BJ (cell line): ENCODE data around the gene SRGAP2B. TPM values are rescaled to one million over a fixed set of nuclear protein-coding genes. Genes with fewer than 3 reads are reported as not detected.
"Not testable (repeated sequence)": the region's sequence is repeated elsewhere in the genome, so short reads cannot be mapped to it uniquely, and the experiment has no call there.

Source experiments
- CTCF ChIA-PET: fragments of 350-600 bp; formaldehyde crosslinking; extraction: SDS; loops from one replicate; lab custom pipeline; 2021; ENCODE audit warnings: antibody characterized with exemption, inconsistent platforms; lab: Yijun Ruan, JAX
- POLR2A ChIA-PET: fragments of 300-600 bp; sonication (Branson Sonifier 250); formaldehyde crosslinking; extraction: SDS; loops from one replicate; lab custom pipeline; 2021; ENCODE audit warnings: antibody characterized with exemption; lab: Charles Lee
- DNase-seq: peaks from one replicate; pipeline ENCODE4 v3.0.0-alpha.2; 2011; ENCODE audit warnings: low read depth
- H3K27me3 ChIP-seq: 2 replicates; pipeline ENCODE4 v1.6.0; 2011; ENCODE audit warnings: low read length; ENCODE audit not compliant: control insufficient read depth, insufficient read depth
- H3K36me3 ChIP-seq: 2 replicates; pipeline ENCODE4 v1.5.1; 2011; ENCODE audit warnings: low read length; ENCODE audit not compliant: control insufficient read depth, insufficient read depth
- H3K4me3 ChIP-seq: 2 replicates; pipeline ENCODE4 v1.5.1; 2011; ENCODE audit warnings: low read depth, mild to moderate bottlenecking, control low read depth, low read length
- polyA plus RNA-seq: library from polyadenylated mRNA; depleted of rRNA; stranded (reverse); fragments of >200 nt; gene quantifications from 2 replicates; pipeline ENCODE4 v1.2.3, GENCODE V29; 2011

SRGAP2B gene
- polyA plus RNA-seq, 1 experiment: 4.8 TPM

GRCh38 chr1:144935310-144935709 lies 159.8 kb downstream of the SRGAP2B start:
- POLR2A ChIA-PET, H3K36me3 ChIP-seq, CTCF ChIA-PET, DNase-seq, H3K4me3 ChIP-seq, H3K27me3 ChIP-seq: not testable (repeated sequence)

DNA sequence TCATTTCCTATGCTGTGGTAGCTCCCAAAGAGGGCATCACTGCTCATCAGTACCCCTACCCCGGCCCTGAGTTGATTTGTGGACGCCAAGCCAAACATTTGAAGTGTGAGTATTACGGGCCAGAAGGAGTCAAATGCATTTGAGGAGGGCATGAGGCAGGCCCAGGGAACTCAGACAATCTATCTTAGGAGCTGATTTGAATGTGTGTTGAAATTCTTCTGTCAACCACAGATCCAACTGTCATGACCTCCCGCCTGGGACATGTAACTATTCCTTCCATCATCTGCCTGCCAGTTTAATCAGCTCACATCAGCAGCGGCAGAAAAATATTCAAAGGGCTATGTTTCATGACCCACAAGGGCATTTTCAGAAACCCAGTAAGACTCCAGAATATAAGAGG lies 162.1 kb downstream of the SRGAP2B start:
- POLR2A ChIA-PET, CTCF ChIA-PET, H3K27me3 ChIP-seq, H3K36me3 ChIP-seq, DNase-seq, H3K4me3 ChIP-seq: not testable (repeated sequence)

DNA sequence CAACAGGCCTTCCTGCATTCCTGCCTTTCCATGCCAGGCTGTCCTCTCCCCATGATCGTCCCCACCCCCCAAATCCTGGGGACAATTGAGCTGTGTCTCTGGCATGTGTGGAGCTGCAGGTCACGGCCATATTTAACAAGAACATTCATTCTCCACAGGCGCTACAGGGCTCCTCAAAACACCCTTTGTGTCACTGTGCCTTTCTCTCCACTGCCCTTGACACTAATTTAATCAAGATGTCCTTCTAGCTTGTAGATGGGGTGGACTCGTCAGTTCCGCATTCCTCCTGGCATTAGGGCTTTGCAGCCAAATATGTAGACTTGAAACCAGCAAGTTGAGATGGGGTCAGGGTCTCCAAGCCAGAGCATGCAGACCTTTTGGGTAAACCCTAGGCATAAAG lies 163.0 kb downstream of the SRGAP2B start:
- CTCF ChIA-PET, POLR2A ChIA-PET, H3K4me3 ChIP-seq, H3K36me3 ChIP-seq, DNase-seq, H3K27me3 ChIP-seq: not testable (repeated sequence)

DNA sequence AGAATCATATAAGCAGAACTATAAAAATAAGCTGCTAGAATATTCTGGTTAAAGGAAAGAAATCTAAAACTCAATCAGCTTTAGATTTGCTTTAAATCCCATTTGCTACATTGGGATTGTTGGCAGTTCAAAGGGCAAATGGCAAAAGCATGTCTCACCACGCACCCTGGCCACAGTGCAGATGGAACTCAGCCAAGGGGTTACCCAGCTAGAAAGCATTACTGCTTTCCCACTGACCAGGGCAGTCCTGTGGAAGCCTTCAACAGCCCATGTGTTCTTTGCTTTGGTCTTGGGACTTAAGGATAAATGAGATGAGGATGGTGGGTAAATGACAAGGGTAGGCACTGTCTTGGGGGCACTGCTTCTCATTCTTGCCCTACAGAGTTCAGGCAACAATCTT lies 163.6 kb downstream of the SRGAP2B start:
- CTCF ChIA-PET, H3K36me3 ChIP-seq, H3K27me3 ChIP-seq, H3K4me3 ChIP-seq, DNase-seq, POLR2A ChIA-PET: not testable (repeated sequence)

GRCh38 chr1:144930085-144930777 lies 164.9 kb downstream of the SRGAP2B start:
- POLR2A ChIA-PET, H3K36me3 ChIP-seq, H3K4me3 ChIP-seq, H3K27me3 ChIP-seq, DNase-seq, CTCF ChIA-PET: not testable (repeated sequence)

- H3K36me3 ChIP-seq, H3K27me3 ChIP-seq, DNase-seq, CTCF ChIA-PET, H3K4me3 ChIP-seq, POLR2A ChIA-PET: not testable (repeated sequence)
These were observed 167.8 kb downstream of the SRGAP2B start for GRCh38 chr1:144927292-144927691.

DNA sequence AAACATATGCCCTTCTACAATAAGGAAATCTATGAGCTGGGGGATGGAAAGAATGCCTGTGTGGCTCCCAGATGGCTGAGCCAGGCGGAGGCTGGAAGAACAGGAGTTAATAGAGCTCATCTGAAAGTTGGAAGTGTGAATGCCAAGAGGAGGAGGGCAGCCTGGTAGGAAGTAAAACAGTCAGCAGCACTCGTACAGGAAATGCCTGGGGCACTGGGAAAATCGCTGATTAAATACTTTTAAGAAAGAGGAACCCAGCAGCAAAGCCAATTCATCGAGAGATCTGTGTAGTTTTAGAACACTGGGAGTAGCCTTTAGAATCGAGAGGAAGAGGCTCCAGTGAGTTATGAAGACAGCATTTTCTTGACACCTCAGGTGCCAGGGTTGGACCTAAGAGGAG lies 171.5 kb downstream of the SRGAP2B start:
- H3K36me3 ChIP-seq, H3K4me3 ChIP-seq, POLR2A ChIA-PET, DNase-seq, CTCF ChIA-PET, H3K27me3 ChIP-seq: not testable (repeated sequence)

DNA sequence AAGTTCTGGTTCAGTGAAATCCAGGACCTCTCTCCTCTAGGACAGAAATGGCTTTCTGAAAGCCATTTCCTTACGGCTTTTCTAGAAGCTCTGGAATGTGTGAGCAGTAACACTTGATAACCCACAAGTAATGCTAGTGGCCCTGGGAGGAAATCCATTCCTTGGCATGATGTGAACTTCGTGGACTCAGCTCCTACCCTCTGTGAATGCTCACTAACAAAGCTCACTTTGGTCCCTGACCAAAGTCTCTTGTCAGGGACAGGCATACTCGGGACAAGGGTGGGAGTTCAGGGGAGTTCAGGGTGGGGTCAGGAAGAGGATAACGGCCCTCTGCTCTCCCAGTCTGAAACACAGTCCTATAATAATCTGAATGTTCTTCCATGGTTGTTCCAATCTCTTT lies 172.3 kb downstream of the SRGAP2B start:
- CTCF ChIA-PET, H3K27me3 ChIP-seq, H3K4me3 ChIP-seq, DNase-seq, POLR2A ChIA-PET, H3K36me3 ChIP-seq: not testable (repeated sequence)

GRCh38 chr1:144919106-144919505 lies 176.0 kb downstream of the SRGAP2B start:
- H3K4me3 ChIP-seq, DNase-seq, H3K27me3 ChIP-seq, CTCF ChIA-PET, POLR2A ChIA-PET, H3K36me3 ChIP-seq: not testable (repeated sequence)

DNA sequence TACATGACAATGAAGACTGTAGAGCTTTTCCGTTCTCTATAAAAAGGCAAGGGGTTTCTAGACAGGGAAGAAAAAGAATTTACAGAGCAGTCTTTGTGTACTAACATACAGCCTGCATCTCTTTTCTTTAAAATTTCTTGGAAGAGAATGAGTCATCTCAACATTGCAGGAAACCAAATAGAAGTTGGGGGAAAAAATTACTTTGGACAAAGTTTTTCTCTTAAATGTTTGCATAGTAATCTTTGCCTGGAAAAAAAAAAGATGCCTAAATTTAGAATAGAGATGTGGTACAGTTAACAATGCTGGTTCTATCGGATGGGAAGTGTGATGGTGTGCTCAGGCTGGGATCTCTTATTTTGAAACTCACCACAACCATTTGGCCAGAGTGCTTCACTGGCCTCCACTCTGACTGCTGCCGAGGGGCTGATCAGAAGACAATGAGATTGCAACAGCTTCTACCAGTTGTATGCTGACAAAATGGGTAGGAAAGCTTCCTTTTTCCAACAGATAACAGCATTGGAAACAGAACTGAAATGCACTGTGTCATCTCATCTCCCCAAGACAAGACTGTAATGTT lies 177.0 kb downstream of the SRGAP2B start:
- CTCF ChIA-PET, POLR2A ChIA-PET, H3K4me3 ChIP-seq: not testable (repeated sequence)

DNA sequence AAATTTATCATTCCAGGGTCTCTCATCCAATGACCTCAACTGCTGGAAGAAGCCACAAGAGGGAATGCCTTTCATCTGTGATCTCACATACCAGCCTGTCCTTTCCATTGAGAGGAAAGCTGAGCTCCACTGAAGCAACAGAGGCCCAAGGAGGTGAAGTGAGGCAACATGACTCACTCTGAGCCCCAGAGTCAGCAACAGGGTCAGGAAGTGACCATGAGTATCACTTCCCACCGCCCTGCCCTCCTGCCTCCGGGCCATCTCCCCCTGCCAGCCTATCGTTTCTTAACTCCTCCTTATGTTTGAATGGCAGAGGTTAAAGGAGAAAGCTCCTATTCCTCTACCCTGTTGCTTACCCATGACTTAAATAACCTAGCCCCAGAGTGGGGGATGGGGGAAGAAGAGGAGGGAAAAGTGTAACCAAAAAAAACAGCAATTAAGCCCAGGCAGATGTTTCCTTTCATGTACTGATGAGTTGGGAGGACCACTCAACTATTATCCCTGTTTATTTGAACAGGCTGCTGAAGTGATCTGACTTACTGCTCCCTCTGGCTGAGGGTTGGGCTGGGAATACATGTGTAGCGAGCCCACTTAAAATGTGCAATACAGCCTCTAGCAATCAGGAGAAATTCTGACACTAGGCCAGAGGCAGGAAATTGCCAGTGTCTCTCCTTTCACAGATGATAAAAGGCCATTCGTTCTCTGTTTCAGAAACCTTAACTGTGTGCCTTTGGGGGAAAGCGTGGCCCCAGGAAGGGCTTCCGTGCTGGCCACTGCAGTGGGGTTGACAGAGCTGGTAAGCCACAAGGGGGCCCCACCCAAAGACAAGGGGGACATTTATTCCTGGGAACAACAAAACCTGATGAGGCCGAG lies 177.7 kb downstream of the SRGAP2B start:
- POLR2A ChIA-PET, CTCF ChIA-PET, H3K36me3 ChIP-seq, DNase-seq, H3K4me3 ChIP-seq, H3K27me3 ChIP-seq: not testable (repeated sequence)

More for the DNA sequence above, 177.0 kb downstream of the SRGAP2B start:
- H3K36me3 ChIP-seq, H3K27me3 ChIP-seq, DNase-seq: not testable (repeated sequence)

DNA sequence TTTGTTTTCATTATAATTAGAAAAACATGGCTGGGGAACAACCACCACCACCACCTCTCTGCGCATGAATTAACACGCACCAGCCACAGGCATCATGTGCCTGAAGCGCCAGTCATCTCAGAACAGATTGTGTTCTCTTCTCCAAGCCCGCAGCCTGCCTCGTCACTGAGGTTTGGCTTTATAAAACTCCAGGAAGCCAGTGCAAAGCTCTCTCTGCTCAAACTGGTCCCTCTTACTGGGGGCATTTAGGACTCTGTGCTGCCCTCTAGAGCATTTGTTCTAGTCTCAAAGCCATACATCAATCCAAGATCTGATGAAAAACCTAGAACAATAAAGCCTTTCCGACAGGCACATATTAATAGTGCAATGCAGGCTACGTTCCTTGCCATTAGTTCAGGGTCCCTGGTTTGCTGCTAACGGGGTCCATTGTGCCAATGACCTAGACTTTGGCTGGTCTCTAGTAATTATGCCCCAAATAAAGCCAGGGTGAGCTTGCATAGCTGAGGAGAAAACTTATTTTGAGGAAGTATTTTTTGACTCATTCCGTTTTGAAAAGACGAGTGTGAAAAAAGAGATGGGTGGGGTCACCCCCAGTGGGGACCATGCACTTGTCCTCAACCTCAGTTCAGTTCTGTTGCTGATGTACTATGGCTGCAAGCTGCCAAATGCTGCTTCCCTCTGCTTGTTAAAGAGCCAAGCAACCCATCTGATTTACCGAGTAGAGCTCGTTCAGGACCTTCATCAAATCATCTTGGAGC lies 181.0 kb downstream of the SRGAP2B start:
- H3K36me3 ChIP-seq, POLR2A ChIA-PET, DNase-seq, H3K27me3 ChIP-seq, H3K4me3 ChIP-seq, CTCF ChIA-PET: not testable (repeated sequence)
